ENCODE data around the gene RBSN. TPM values are rescaled to one million over a fixed set of nuclear protein-coding genes. Genes with fewer than 3 reads are reported as not detected.

RBSN gene
- total RNA-seq, 1 donor from 2014 or later, result 19.2 TPM

DNA sequence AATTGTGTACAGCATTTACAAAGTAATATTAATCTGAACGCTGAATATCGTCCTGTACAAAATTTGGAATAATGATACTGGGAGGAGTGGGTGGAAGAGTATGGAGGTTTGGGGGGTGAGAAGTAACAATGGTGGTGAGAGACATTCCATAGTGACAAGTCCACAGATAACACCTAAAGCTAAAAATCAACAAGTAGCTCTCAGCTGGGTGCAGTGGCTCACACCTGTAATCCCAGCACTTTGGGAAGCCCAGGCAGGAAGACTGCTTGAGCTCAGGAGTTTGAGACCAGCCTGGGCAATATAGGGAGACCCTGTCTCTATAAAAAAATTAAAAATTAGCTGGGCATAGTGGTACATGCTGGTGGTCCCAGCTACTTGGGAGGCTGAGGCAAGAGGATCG is 38.9 kb downstream of the RBSN start:
- Histone ChIP-seq H3K27me3 (no peaks in the 10 kb centered on the region), H3K9me3 (no peaks in the 10 kb centered on the region)
- intact Hi-C loops (cut with DNase I), result no loop called here

GRCh38 chr3:15056676-15057404 is 42.1 kb downstream of the RBSN start:
- TF ChIP-seq POLR2A (IDR thresholded peaks at IDR 0.05), result no peak
- TF ChIP-seq POLR2AphosphoS5 (IDR thresholded peaks at IDR 0.05; ENCODE audit: insufficient read depth in 1 of 2, low read depth in 1 of 2), result no peak
- no peak for TF ChIP-seq CTCF (IDR thresholded peaks at IDR 0.05)

More for the DNA sequence above, 38.9 kb downstream of the RBSN start:
- TF ChIP-seq POLR2A (IDR thresholded peaks at IDR 0.05), result no peak
- no peak for TF ChIP-seq POLR2AphosphoS5 (IDR thresholded peaks at IDR 0.05; ENCODE audit: insufficient read depth in 1 of 2, low read depth in 1 of 2)
- no peak for TF ChIP-seq CTCF (IDR thresholded peaks at IDR 0.05)
- Histone ChIP-seq H3K4me1 (peaks cover 16% of the 10 kb centered on the region), H3K4me3 (no peak overlapping the region), H3K27ac (no peak overlapping the region), H3K36me3 (peaks cover 0 to 8% of the 10 kb centered on the region in 2 donors)
- DNase-seq (ENCODE audit: extremely low spot score in 2 of 2), result no peak

GRCh38 chr3:15055019-15055557 is 43.9 kb downstream of the RBSN start:
- TF ChIP-seq CTCF (IDR thresholded peaks at IDR 0.05) (no peak), POLR2A (IDR thresholded peaks at IDR 0.05) (no peak)
- H3K27ac ChIP-seq, result no peak overlapping the region
- DNase-seq (ENCODE audit: extremely low spot score in 2 of 2), result no peak
- no peaks in the 10 kb centered on the region for H3K4me1 ChIP-seq
- no peaks in the 10 kb centered on the region for H3K27me3 ChIP-seq
- intact Hi-C loops (cut with DNase I), result no loop called here
- no peak overlapping the region for H3K4me3 ChIP-seq
- no peaks in the 10 kb centered on the region for H3K9me3 ChIP-seq
- H3K36me3 ChIP-seq, result peaks cover 0 to 33% of the 10 kb centered on the region in 2 donors

More at GRCh38 chr3:15056676-15057404, 42.1 kb downstream of the RBSN start:
- H3K4me3 ChIP-seq, result no peak overlapping the region
- H3K27me3 ChIP-seq, result no peaks in the 10 kb centered on the region
- H3K36me3 ChIP-seq, result peaks cover 0 to 27% of the 10 kb centered on the region in 2 donors
- H3K9me3 ChIP-seq, result no peaks in the 10 kb centered on the region
- intact Hi-C loops (cut with DNase I), result no loop called here
- no peak for DNase-seq (ENCODE audit: extremely low spot score in 2 of 2)
- no peak overlapping the region for H3K27ac ChIP-seq
- no peaks in the 10 kb centered on the region for H3K4me1 ChIP-seq

DNA sequence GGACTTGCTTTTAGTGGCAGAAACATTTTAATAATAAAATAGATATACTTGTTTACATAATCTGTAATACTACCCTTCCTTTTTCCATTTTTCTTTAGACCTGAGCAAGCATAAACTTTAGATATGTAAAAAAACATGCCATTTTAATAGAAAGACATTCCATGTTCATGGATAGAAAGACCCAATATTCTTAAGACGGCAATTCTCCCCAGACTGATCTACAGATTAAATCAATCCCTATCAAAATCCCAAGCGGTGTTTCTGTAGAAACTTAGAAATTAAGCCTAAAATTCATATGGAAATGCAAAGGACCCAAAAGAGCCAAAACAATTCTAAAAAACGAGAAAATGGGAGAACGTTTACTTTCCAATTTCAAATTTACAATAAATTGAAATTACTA is 45.4 kb downstream of the RBSN start:
- Histone ChIP-seq H3K4me3 (no peak overlapping the region), H3K27me3 (no peaks in the 10 kb centered on the region), H3K9me3 (no peaks in the 10 kb centered on the region), H3K27ac (no peak overlapping the region), H3K36me3 (peaks cover 0 to 46% of the 10 kb centered on the region in 2 donors), H3K4me1 (no peaks in the 10 kb centered on the region)
- intact Hi-C loops (cut with DNase I), result no loop called here
- no peak for DNase-seq (ENCODE audit: extremely low spot score in 2 of 2)
- TF ChIP-seq POLR2A (IDR thresholded peaks at IDR 0.05) (no peak), CTCF (IDR thresholded peaks at IDR 0.05) (no peak), POLR2AphosphoS5 (IDR thresholded peaks at IDR 0.05; ENCODE audit: insufficient read depth in 1 of 2, low read depth in 1 of 2) (no peak)

Data from vagina (tissue), 2 donors.